A673 (cell line): ENCODE results near the gene CEND1.

Experiments used
- CTCF ChIP-seq: fragments of 300-800, 200-600 bp; sonication (generic); conservative IDR thresholded peaks from 2 replicates; pipeline ENCODE4 v1.5.1; 2017; ENCODE audit warnings: low read depth, mild to moderate bottlenecking, antibody characterized with exemption, low read length, moderate library complexity, mixed read lengths
- EZH2 ChIP-seq: fragments of 200-600 bp; sonication (generic); IDR thresholded peaks from 2 replicates; pipeline ENCODE4 v1.6.1; 2017; ENCODE audit warnings: borderline replicate concordance, low read depth, mild to moderate bottlenecking, mixed read lengths, antibody characterized with exemption, low read length; ENCODE audit not compliant: poor library complexity, severe bottlenecking

- TF ChIP-seq CTCF (no peak), EZH2 (no peak)
These were observed 25.4 kb downstream of the CEND1 start for GRCh38 chr11:764322-765024.
